SK-N-SH (cell line): ENCODE results near the gene ORC6.

Source experiments
- ELF1 ChIP-seq: IDR thresholded peaks from 2 replicates; pipeline ENCODE4 v1.4.0; 2012
- NFIC ChIP-seq: IDR thresholded peaks from 2 replicates; pipeline ENCODE4 v1.4.0; 2012; ENCODE audit warnings: borderline replicate concordance
- SIN3A ChIP-seq: IDR thresholded peaks from 2 replicates; pipeline ENCODE4 v1.6.1; 2012; ENCODE audit warnings: low read depth, mild to moderate bottlenecking, low read length, moderate library complexity, borderline replicate concordance
- TF ChIP-seq, protein P1 (sequence below): IDR thresholded peaks from 2 replicates; pipeline ENCODE4 v1.6.1; 2012; ENCODE audit warnings: mild to moderate bottlenecking, low read depth, low read length, moderate library complexity
- TF ChIP-seq, protein P2 (sequence below): fragments of 200-600 bp; sonication (generic); IDR thresholded peaks from 2 replicates; pipeline ENCODE4 v1.6.1; 2017; ENCODE audit warnings: antibody characterized with exemption, mild to moderate bottlenecking, moderate library complexity
- TF ChIP-seq, protein P3 (sequence below): fragments of 150-350 bp; IDR thresholded peaks from 2 replicates; pipeline ENCODE4 v1.6.1; 2017; ENCODE audit warnings: antibody characterized with exemption, low read length, low read depth, borderline replicate concordance

DNA sequence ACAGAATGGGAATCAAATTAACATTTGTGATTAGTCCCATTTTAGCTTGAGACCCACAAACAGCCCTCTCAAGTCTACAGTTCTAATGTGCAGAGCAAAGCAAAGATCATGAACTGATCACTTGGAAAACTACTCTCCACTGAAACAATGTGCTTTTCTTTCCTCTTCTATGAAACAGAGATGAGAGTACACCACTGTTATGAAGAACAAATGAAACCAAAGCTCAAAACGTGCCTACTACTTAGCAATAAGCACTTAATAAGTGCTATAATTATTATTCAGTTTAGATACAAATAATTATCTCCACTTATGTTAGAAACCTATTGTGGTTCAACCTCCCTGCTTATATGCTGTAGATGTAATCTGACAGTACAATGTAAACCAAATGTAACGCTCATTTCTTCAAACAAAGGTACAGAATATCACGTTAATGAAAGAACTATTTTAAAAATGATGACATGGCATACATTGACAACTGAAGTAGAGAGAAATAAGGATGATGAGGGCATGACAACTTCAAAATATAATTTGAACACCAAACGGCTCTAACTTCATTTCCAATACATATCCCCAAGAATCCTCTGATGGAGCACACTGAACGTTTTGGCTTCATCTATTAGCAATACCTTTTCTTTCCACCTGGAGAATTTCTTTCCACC lies 2.5 kb upstream of the ORC6 start:
- TF ChIP-seq, protein P1, sequence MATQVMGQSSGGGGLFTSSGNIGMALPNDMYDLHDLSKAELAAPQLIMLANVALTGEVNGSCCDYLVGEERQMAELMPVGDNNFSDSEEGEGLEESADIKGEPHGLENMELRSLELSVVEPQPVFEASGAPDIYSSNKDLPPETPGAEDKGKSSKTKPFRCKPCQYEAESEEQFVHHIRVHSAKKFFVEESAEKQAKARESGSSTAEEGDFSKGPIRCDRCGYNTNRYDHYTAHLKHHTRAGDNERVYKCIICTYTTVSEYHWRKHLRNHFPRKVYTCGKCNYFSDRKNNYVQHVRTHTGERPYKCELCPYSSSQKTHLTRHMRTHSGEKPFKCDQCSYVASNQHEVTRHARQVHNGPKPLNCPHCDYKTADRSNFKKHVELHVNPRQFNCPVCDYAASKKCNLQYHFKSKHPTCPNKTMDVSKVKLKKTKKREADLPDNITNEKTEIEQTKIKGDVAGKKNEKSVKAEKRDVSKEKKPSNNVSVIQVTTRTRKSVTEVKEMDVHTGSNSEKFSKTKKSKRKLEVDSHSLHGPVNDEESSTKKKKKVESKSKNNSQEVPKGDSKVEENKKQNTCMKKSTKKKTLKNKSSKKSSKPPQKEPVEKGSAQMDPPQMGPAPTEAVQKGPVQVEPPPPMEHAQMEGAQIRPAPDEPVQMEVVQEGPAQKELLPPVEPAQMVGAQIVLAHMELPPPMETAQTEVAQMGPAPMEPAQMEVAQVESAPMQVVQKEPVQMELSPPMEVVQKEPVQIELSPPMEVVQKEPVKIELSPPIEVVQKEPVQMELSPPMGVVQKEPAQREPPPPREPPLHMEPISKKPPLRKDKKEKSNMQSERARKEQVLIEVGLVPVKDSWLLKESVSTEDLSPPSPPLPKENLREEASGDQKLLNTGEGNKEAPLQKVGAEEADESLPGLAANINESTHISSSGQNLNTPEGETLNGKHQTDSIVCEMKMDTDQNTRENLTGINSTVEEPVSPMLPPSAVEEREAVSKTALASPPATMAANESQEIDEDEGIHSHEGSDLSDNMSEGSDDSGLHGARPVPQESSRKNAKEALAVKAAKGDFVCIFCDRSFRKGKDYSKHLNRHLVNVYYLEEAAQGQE, result no peak
- TF ChIP-seq NFIC (no peak), ELF1 (no peak), SIN3A (no peak)
- TF ChIP-seq, protein P2, sequence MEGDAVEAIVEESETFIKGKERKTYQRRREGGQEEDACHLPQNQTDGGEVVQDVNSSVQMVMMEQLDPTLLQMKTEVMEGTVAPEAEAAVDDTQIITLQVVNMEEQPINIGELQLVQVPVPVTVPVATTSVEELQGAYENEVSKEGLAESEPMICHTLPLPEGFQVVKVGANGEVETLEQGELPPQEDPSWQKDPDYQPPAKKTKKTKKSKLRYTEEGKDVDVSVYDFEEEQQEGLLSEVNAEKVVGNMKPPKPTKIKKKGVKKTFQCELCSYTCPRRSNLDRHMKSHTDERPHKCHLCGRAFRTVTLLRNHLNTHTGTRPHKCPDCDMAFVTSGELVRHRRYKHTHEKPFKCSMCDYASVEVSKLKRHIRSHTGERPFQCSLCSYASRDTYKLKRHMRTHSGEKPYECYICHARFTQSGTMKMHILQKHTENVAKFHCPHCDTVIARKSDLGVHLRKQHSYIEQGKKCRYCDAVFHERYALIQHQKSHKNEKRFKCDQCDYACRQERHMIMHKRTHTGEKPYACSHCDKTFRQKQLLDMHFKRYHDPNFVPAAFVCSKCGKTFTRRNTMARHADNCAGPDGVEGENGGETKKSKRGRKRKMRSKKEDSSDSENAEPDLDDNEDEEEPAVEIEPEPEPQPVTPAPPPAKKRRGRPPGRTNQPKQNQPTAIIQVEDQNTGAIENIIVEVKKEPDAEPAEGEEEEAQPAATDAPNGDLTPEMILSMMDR, result no peak
- TF ChIP-seq, protein P3, sequence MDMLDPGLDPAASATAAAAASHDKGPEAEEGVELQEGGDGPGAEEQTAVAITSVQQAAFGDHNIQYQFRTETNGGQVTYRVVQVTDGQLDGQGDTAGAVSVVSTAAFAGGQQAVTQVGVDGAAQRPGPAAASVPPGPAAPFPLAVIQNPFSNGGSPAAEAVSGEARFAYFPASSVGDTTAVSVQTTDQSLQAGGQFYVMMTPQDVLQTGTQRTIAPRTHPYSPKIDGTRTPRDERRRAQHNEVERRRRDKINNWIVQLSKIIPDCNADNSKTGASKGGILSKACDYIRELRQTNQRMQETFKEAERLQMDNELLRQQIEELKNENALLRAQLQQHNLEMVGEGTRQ, result no peak
